GM19455 (cell line): ENCODE results near the gene TENM4.
"Not testable (repeated sequence)": the region's sequence is repeated elsewhere in the genome, so short reads cannot be mapped to it uniquely, and the experiment has no call there.

Experiments
- ATAC-seq: cut with Tn5 transposase; IDR thresholded peaks from one replicate; pipeline ENCODE4 v1.9.1; 2021; ENCODE audit not compliant: unreplicated experiment

TENM4 gene

DNA sequence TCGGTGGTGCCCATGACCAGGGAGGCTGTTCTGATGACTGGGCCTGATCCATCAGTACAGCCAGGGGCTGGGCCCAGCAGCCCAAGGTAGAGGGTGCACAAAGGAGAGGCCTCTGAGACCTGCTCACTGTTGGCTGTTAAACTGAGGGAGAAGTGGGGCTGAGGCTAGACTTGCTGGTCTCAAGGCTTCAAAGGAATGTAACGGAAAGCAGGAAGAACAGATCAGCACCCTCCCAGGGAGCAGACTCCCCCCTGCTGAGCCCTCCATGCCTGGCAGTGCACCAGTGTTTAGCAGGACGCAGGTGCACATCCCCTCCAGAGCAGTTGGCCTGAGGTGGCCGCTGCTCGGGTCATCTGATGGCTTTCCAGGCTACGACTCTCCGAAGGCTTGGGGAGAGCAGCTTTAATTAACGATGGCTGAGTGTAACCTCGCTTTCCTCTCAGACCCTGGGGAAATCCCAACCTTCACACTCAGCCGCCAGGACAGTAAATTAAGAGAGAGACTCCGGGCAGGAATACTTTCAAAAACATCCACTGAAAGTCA lies 610.5 kb downstream of the TENM4 start:
- no peak for ATAC-seq

GRCh38 chr11:78829146-78829545 lies 611.7 kb downstream of the TENM4 start:
- ATAC-seq: no peak

- ATAC-seq: no peak
Observed at GRCh38 chr11:78828676-78829075, 612.2 kb downstream of the TENM4 start.

GRCh38 chr11:78827291-78827690 lies 613.5 kb downstream of the TENM4 start:
- not testable (repeated sequence) for ATAC-seq

DNA sequence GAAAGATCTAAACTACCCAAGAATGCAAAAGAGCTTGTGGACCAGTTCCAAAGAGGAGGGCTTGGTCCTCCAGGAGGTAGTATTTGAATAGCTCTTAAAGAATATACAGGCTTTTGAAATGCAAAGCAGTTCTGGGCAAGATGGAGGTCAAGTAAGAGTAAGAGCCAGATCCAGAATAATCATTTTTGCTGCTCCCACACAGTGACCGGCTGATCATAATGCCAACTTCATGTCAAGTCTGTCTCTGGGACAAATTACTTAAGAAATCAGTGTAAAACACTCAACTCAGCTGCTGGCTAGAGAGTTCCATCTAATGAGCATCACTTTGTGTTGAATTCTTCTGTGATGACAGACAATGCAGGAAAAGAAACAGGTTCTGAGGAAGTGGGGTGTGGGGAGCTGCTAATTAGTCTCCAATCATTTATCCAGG lies 615.2 kb downstream of the TENM4 start:
- ATAC-seq: no peak

DNA sequence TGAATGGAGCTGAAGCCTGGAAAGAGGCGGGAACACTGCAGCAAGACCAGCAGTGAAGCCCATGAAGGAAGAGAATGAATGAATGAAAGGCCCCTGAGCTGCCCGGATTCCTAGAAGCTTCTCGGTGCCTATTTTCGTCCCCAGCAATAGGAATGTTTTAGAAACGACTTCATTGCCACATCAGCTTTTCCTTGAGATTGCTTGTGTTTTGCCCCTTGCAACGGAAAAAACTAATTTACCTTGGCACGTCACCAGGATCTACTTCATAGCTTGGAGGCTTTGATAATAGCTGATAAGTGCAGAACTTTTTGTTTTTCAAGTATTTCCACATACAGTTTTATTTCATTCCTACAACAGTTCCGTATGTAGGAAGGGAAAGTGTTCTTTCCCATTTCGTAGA lies 617.2 kb downstream of the TENM4 start:
- ATAC-seq: no peak

DNA sequence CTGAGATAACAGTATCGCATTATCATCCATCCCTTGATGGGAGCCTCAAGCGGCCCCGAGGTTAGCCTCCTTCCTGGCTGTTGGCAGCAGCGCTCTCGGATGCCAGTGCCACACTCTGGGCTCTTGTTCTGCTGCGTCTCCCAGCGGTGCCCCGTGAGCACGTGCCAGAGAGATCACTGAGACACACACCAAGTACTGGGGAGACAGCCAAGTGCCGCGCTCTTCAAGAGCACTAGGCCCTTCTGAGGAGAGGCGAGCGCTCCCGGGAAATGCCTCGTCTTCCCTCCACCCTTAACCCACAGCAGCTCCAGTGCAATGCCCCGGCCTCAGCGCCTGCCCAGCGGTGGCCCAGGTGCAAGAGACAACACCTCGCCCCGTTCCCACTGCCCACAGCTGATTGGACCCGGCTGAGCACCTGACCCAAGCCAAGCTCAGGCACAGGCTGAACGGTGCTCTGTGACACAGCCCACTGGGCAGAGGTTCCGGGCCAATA lies 617.9 kb downstream of the TENM4 start:
- ATAC-seq: no peak

GRCh38 chr11:78821371-78822306 lies 619.2 kb downstream of the TENM4 start:
- ATAC-seq: no peak

- no peak for ATAC-seq
Observed at GRCh38 chr11:78820741-78821140, 620.1 kb downstream of the TENM4 start.

GRCh38 chr11:78818201-78818600 lies 622.6 kb downstream of the TENM4 start:
- no peak for ATAC-seq

DNA sequence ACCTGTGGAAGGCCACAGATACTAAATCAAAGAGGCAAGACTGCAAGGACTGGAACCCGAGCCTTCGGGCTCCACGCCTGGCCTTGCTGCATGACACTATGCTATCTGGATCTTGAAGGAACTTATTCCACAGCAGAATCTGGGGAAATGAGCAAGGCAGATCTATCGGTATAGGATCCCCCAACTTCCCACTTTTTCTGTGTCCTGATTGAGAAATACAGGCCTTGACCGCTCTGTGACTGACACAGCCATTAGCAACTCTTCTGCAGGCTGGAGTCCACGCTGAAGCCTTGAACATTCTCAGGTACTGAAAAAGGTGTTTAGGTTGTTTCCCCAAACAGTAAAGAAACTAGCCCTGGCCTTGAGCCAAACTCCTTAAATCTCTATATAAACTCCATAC lies 625.0 kb downstream of the TENM4 start:
- no peak for ATAC-seq

DNA sequence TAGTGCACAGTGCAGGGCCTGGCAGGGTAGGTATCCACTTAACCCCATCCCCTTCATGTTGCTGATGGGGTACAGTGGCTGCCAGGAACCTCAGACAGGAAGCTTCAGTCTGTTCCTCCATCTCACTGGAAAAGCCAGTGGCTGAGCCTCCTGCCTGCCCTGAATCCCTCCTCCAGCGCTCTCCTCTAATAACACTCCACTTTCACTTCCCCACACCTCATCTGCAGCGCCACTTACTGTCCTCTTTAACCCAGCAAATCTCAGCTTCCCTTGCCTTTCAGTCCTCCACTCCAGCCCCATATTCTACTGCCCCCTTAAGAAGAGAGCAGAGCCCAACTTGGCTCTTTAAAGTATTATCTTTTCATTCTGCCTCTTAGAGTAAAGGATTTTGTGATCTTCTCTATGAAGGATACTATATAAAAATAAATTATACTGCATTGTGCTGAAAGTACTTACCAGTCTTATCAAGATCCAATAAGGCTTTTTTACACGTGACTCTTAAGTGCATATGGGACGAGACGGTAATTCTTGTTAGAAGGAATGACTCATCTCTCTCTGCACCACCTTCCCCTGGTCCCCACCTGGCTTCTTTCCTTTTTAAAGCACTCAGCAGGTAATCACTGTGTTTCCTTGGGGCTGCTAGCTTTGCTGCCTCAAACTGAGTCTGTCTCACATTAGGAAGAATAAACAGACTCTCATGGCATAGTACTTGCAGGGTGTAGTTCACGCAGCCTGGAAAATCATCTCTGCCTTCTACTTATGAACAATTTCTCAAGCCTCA lies 628.1 kb downstream of the TENM4 start:
- no peak for ATAC-seq

- no peak for ATAC-seq
Observed at GRCh38 chr11:78810559-78811009, 630.2 kb downstream of the TENM4 start.

GRCh38 chr11:78809931-78810541 lies 630.8 kb downstream of the TENM4 start:
- ATAC-seq: no peak

DNA sequence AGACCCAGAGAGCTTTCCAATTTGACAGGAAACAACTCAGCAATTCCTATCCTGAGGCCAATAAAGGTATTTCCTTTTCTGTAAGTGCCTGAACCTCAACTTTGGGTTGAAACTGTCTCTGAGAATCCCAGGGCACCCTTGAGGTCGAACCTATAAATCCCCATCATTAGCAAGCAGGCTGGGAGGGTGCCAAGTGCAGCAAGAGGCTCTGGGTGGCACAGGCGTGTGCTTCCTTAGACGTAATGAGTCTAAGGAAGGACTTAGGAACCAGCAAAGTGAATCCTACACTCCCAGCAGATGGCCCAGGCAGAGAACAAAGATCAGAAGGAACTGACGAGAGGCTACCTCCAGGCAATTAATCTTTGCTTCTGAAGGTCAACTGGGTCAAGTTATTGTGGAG lies 631.9 kb downstream of the TENM4 start:
- ATAC-seq: no peak

DNA sequence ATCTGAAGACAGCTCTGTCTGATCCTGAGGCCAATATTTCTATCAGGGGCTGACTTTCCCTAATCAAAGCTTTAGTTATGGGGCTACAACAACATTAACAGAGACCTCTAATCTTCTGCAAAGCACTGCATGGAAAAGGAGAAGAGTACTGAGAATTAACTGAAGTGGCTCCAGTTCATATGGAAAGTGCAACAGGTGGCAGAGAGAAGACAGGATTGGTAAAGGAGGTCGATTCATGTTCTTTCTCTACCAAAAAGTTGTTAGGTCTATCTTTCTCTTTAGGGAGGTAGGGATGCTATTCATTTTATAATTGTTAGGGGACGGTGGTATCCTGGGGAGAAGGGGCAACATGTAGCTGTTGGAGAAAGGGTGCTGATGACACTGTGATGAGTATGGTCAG lies 633.5 kb downstream of the TENM4 start:
- ATAC-seq: no peak

GRCh38 chr11:78806214-78807004 lies 634.4 kb downstream of the TENM4 start:
- ATAC-seq: no peak

DNA sequence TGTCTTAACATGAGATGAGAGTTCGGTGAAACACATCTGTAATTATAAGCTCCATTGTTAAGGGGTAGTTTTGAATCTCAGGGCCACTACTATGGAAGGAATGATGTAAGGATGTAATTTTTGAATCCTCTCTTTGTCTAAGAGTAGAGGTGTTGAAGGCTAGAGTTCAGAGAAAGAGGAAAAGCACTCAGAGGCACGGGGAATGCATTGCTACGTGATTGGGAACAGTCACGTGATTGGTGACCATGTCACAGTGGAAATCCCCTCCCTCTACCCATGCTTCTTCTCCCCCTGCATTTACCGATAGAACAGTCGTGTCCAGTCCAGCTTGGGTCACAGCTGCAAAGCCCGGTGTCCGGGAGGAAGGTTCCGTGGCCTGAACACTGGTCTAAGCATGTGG lies 635.8 kb downstream of the TENM4 start:
- ATAC-seq: no peak

DNA sequence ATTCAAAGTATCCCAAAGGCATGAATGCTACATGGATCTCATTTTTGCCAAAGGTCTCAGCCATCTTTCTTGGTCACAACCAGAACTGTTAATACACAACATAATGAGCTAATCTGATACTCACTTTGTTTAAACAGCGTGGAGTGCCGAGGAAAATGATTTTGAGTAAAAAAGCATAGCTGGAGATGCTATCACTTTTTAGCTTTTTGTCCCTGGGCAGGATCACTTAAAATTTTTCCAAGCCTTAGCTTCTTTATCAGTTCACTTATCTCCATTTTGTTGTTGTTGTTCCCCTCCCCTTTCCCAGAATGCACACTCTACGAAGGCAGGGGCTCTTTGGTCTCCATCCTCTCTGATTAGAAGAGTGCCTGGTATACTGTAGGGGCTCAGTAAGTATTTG lies 636.8 kb downstream of the TENM4 start:
- ATAC-seq: no peak

DNA sequence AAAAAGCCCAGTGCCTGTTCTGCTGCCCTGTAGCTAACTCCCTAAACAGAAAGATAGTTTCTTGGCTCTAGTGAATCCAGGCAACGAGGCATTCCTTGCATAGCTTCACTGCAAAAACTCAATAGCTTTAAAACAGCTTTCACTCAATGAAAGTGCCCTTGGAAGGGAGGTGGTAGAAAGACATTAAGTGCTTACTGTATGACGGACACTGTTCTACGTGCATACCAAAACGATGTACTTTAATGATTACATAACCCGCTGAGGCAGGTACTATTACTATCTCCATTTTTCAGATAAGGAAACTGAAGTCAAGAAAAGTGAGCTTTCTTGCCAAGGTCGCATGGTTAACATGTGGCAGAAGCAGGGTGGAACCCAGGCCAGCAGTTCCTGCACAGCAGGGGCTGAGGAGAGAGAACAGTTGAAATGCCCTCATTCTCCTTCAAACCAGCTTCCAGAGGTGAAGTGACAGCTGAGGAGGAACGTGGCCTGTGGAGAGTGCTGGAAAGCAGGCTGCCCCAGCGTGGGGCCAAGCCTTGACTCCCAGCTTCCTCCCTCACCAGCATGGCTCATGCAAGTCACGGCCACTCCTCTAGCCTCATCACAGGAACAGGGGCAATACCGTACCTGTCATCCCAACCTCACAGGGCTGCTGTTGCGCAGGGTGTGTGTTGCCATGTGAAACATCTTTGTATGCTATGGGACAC lies 638.6 kb downstream of the TENM4 start:
- ATAC-seq: no peak
